Neuronal stem cell (in vitro differentiated cells): ENCODE data around the gene ACAT1.

Source experiments
- DNase-seq: peaks from one replicate; pipeline ENCODE4 v3.0.0-alpha.2; 2013; ENCODE audit warnings: low spot score
- H2AFZ ChIP-seq: one replicate; pipeline ENCODE4 v1.6.1; 2013; ENCODE audit warnings: mild to moderate bottlenecking, low read length, inconsistent platforms
- H2AK5ac ChIP-seq: 2 replicates; pipeline ENCODE4 v1.6.1; 2013; ENCODE audit warnings: low read depth, mild to moderate bottlenecking, inconsistent platforms, low read length, moderate library complexity, mixed read lengths
- H2BK120ac ChIP-seq: 2 replicates; pipeline ENCODE4 v1.6.1; 2013; ENCODE audit warnings: low read depth, mild to moderate bottlenecking, inconsistent platforms, low read length, moderate library complexity, mixed read lengths
- H2BK12ac ChIP-seq: one replicate; pipeline ENCODE4 v1.6.1; 2013; ENCODE audit warnings: low read length, inconsistent platforms
- H2BK15ac ChIP-seq: 2 replicates; pipeline ENCODE4 v1.6.1; 2013; ENCODE audit warnings: mild to moderate bottlenecking, low read length, inconsistent platforms, mixed read lengths
- H2BK5ac ChIP-seq: one replicate; pipeline ENCODE4 v1.6.1; 2013; ENCODE audit warnings: inconsistent platforms, mild to moderate bottlenecking, low read length, moderate library complexity
- H3K14ac ChIP-seq: one replicate; pipeline ENCODE4 v1.6.1; 2013; ENCODE audit warnings: low read length, inconsistent platforms
- H3K18ac ChIP-seq: 2 replicates; pipeline ENCODE4 v1.6.1; 2013; ENCODE audit warnings: low read length, inconsistent platforms
- H3K23ac ChIP-seq: 2 replicates; pipeline ENCODE4 v1.6.1; 2013; ENCODE audit warnings: low read depth, mild to moderate bottlenecking, mixed read lengths, low read length, inconsistent platforms; ENCODE audit not compliant: poor library complexity
- H3K27ac ChIP-seq: replicated peaks from 3 replicates; pipeline ENCODE4 v1.5.1; 2013; ENCODE audit warnings: low read length, inconsistent platforms
- H3K27me3 ChIP-seq, 3 experiments: 2 replicates each; pipeline ENCODE4 v1.6.1; 2013; ENCODE audit warnings: low read length in 3 of 3, mild to moderate bottlenecking in 2 of 3, inconsistent platforms in 1 of 3, low read depth in 1 of 3, mixed read lengths in 1 of 3, moderate library complexity in 1 of 3; ENCODE audit not compliant: control insufficient read depth in 3 of 3, insufficient read depth in 3 of 3
- H3K36me3 ChIP-seq, 2 donors: replicated peaks in 1 of 2; 2 replicates each; pipeline ENCODE4 v1.6.1; 2013; ENCODE audit warnings: low read length in 2 of 2; ENCODE audit not compliant: control insufficient read depth in 2 of 2, insufficient read depth in 2 of 2
- H3K4ac ChIP-seq: 2 replicates; pipeline ENCODE4 v1.6.1; 2013; ENCODE audit warnings: inconsistent platforms, mild to moderate bottlenecking, low read length, moderate library complexity
- H3K4me1 ChIP-seq, 2 donors: 1 replicate in 1 of 2; 2 replicates in 1 of 2; pipeline ENCODE4 v1.6.1; 2013; ENCODE audit warnings: low read length in 2 of 2, low read depth in 1 of 2; ENCODE audit not compliant: control insufficient read depth in 2 of 2, insufficient read depth in 1 of 2
- H3K4me2 ChIP-seq: one replicate; pipeline ENCODE4 v1.6.1; 2013; ENCODE audit warnings: mild to moderate bottlenecking, low read length, inconsistent platforms; ENCODE audit not compliant: insufficient read depth, poor library complexity, severe bottlenecking
- H3K4me3 ChIP-seq, 2 donors: 2 replicates each; pipeline ENCODE4 v1.5.1; 2013; ENCODE audit warnings: low read length in 2 of 2, mild to moderate bottlenecking in 2 of 2, inconsistent platforms in 1 of 2, moderate library complexity in 1 of 2
- H3K79me1 ChIP-seq: one replicate; pipeline ENCODE4 v1.6.1; 2013; ENCODE audit warnings: low read depth, mild to moderate bottlenecking, inconsistent platforms, low read length, moderate library complexity
- H3K9ac ChIP-seq: one replicate; pipeline ENCODE4 v1.6.1; 2013; ENCODE audit warnings: mild to moderate bottlenecking, low read depth, low read length, inconsistent platforms; ENCODE audit not compliant: poor library complexity
- H3K9me3 ChIP-seq, 2 donors: replicated peaks in 1 of 2; 2 replicates each; pipeline versions ENCODE3 to v1.6.1; 2013; ENCODE audit warnings: low read length in 2 of 2, mild to moderate bottlenecking in 2 of 2, inconsistent platforms in 1 of 2, low read depth in 1 of 2, mixed read lengths in 1 of 2, moderate library complexity in 1 of 2; ENCODE audit not compliant: control insufficient read depth in 2 of 2, insufficient read depth in 1 of 2
- H4K8ac ChIP-seq: one replicate; pipeline ENCODE4 v1.6.1; 2013; ENCODE audit warnings: low read depth, mild to moderate bottlenecking, inconsistent platforms, low read length, moderate library complexity
- H4K91ac ChIP-seq: one replicate; pipeline ENCODE4 v1.6.1; 2013; ENCODE audit warnings: low read length, low read depth, mild to moderate bottlenecking, inconsistent platforms; ENCODE audit not compliant: poor library complexity
- WGBS, 2 donors: extraction: QIAGEN DNeasy Blood & Tissue Kit; methylation state at CpG; one replicate each; pipeline ENCODE4 v1.1.7; 2013; ENCODE audit warnings: missing lambda C conversion rate in 2 of 2, mixed read lengths in 1 of 2; ENCODE audit not compliant: insufficient read length in 2 of 2, insufficient replicate concordance in 1 of 2; ENCODE audit errors: extremely low coverage in 2 of 2; 5-methylcytosine and 5-hydroxymethylcytosine counted together

Gene ACAT1

GRCh38 chr11:108093128-108093904 is 28.1 kb upstream of the ACAT1 start:
- peaks cover 10 to 96% of the 10 kb centered on the region in 2 donors for H3K36me3 ChIP-seq
- H3K27ac ChIP-seq, result no peak overlapping the region

GRCh38 chr11:108097179-108097578 is 24.2 kb upstream of the ACAT1 start:
- DNase-seq, result no peak
- Histone ChIP-seq H2BK12ac (no peak overlapping the region), H3K4ac (no peak overlapping the region), H3K18ac (no peak overlapping the region), H2BK5ac (no peak overlapping the region), H3K4me1 (no peaks in the 10 kb centered on the region), H2AK5ac (no peak overlapping the region), H3K4me2 (no peak overlapping the region), H2BK15ac (no peak overlapping the region), H3K9ac (no peak overlapping the region), H3K27me3 (no peaks in the 10 kb centered on the region), H3K4me3 (no peak overlapping the region), H3K14ac (no peak overlapping the region), H3K36me3 (peaks cover 8 to 94% of the 10 kb centered on the region in 2 donors), H2BK120ac (no peak overlapping the region), H3K79me1 (no peaks in the 10 kb centered on the region), H4K8ac (no peak overlapping the region), H3K27ac (no peak overlapping the region), H3K23ac (no peak overlapping the region), H4K91ac (no peak overlapping the region), H3K9me3 (no peaks in the 10 kb centered on the region), H2AFZ (no peak overlapping the region)
- no CpG with 5 or more reads among the region's 3 CpGs for WGBS, 2 donors

More at GRCh38 chr11:108093128-108093904, 28.1 kb upstream of the ACAT1 start:
- Histone ChIP-seq H2BK12ac (no peak overlapping the region), H2BK120ac (no peak overlapping the region), H3K27me3 (no peaks in the 10 kb centered on the region), H3K9ac (no peak overlapping the region), H2AK5ac (no peak overlapping the region), H3K4ac (no peak overlapping the region), H3K4me3 (no peak overlapping the region), H4K91ac (no peak overlapping the region), H3K4me1 (no peaks in the 10 kb centered on the region), H2BK5ac (no peak overlapping the region), H3K14ac (no peak overlapping the region), H3K23ac (no peak overlapping the region), H3K9me3 (no peaks in the 10 kb centered on the region), H3K79me1 (no peaks in the 10 kb centered on the region), H2AFZ (no peak overlapping the region), H3K4me2 (no peak overlapping the region), H3K18ac (no peak overlapping the region), H4K8ac (no peak overlapping the region), H2BK15ac (no peak overlapping the region)
- no peak for DNase-seq
- no CpG with 5 or more reads among the region's 4 CpGs for WGBS, 2 donors

- H3K4me3 ChIP-seq, result no peak overlapping the region
- H2AK5ac ChIP-seq, result no peak overlapping the region
- H3K9me3 ChIP-seq, result no peaks in the 10 kb centered on the region
- no peak overlapping the region for H3K4me2 ChIP-seq
- H3K79me1 ChIP-seq, result no peaks in the 10 kb centered on the region
- H3K4ac ChIP-seq, result no peak overlapping the region
- no peak overlapping the region for H4K8ac ChIP-seq
- no peaks in the 10 kb centered on the region for H3K4me1 ChIP-seq
- no peak overlapping the region for H4K91ac ChIP-seq
- H3K14ac ChIP-seq, result no peak overlapping the region
- no CpG with 5 or more reads among the region's 1 CpG for WGBS, 2 donors
- no peak overlapping the region for H2BK12ac ChIP-seq
- H2BK5ac ChIP-seq, result no peak overlapping the region
- H3K27me3 ChIP-seq, result no peaks in the 10 kb centered on the region
- H3K23ac ChIP-seq, result no peak overlapping the region
- no peak overlapping the region for H2BK120ac ChIP-seq
- no peak for DNase-seq
- no peak overlapping the region for H3K9ac ChIP-seq
- H2BK15ac ChIP-seq, result no peak overlapping the region
- H3K18ac ChIP-seq, result no peak overlapping the region
- no peak overlapping the region for H2AFZ ChIP-seq
- peaks cover 5 to 98% of the 10 kb centered on the region in 2 donors for H3K36me3 ChIP-seq
- no peak overlapping the region for H3K27ac ChIP-seq
Measured at GRCh38 chr11:108101090-108101775, 20.1 kb upstream of the ACAT1 start.

GRCh38 chr11:108111126-108111525 is 10.2 kb upstream of the ACAT1 start:
- H3K79me1 ChIP-seq, result no peaks in the 10 kb centered on the region
- no peak for DNase-seq
- no peak overlapping the region for H3K9ac ChIP-seq
- H3K14ac ChIP-seq, result no peak overlapping the region
- H2AK5ac ChIP-seq, result no peak overlapping the region
- no peaks in the 10 kb centered on the region for H3K9me3 ChIP-seq
- H4K8ac ChIP-seq, result no peak overlapping the region
- H3K4me1 ChIP-seq, result peaks cover 6 to 9% of the 10 kb centered on the region in 2 donors
- no peak overlapping the region for H3K4me3 ChIP-seq
- no peak overlapping the region for H3K4ac ChIP-seq
- no CpG with 5 or more reads among the region's 4 CpGs for WGBS, 2 donors
- no peak overlapping the region for H2BK120ac ChIP-seq
- H2AFZ ChIP-seq, result no peak overlapping the region
- H2BK15ac ChIP-seq, result no peak overlapping the region
- H3K27ac ChIP-seq, result no peak overlapping the region
- H2BK5ac ChIP-seq, result no peak overlapping the region
- H3K18ac ChIP-seq, result no peak overlapping the region
- H3K4me2 ChIP-seq, result no peak overlapping the region
- no peak overlapping the region for H2BK12ac ChIP-seq
- H4K91ac ChIP-seq, result no peak overlapping the region
- no peak overlapping the region for H3K23ac ChIP-seq
- H3K36me3 ChIP-seq, result peaks cover 0 to 28% of the 10 kb centered on the region in 2 donors
- H3K27me3 ChIP-seq, result no peaks in the 10 kb centered on the region
